Activated naive CD4-positive, alpha-beta T cell treated with anti-CD3 and anti-CD28 coated beads, Interleukin-2, amount 10 ng/mL, durations not matched to agents 5 hours and 36 hours (primary cell): ENCODE measurements around the gene HSFX2. TPM values are rescaled to one million over a fixed set of nuclear protein-coding genes. Genes with fewer than 3 reads are reported as not detected.

Experiments used
- total RNA-seq, 2 experiments: library from RNA; stranded (reverse); gene quantifications; one replicate each; pipeline ENCODE4 v1.2.3, GENCODE V29; 2021

HSFX2 gene
- under 1 TPM in 1 of 2 experiments, not detected in 1; 0.33 TPM for total RNA-seq

GRCh38 chrX:149595214-149595613, at the start of gene HSFX2:
Gene HSFX2 (minus strand): TSS chrX:149595314. CDS start chrX:149594700, 614 bp downstream.

GRCh38 chrX:149631234-149632165, 36.4 kb upstream of the HSFX2 start, which contains the start of gene TMEM185A:
Gene TMEM185A (minus strand): TSS chrX:149631792. CDS start chrX:149631580, 212 bp downstream.

GRCh38 chrX:149587359-149587758, 7.8 kb downstream of the HSFX2 start, which contains the start of gene MAGEA9B:
Gene MAGEA9B (minus strand): TSS chrX:149587459. CDS start chrX:149583179, 4,280 bp downstream.

GRCh38 chrX:149549701-149550100, 45.4 kb downstream of the HSFX2 start, which contains the start of gene HSFX3:
Gene HSFX3 (minus strand): TSS chrX:149549924. CDS start chrX:149549852, 72 bp downstream.

Other genes starting within 250 kb of the HSFX2 start
- gene IDS, start 90.0 kb downstream of the HSFX2 start, total RNA-seq = 10 to 100 TPM; 50.6 to 53.6 TPM
- 10 to 100 TPM; 23.0 to 25.2 TPM for gene EOLA1, start 54.3 kb downstream of the HSFX2 start, total RNA-seq
- not detected for gene HSFX3, start 45.4 kb downstream of the HSFX2 start, total RNA-seq
- gene MAGEA9B, start 7.9 kb downstream of the HSFX2 start, total RNA-seq = not detected
- 10 to 100 TPM; 18.0 to 20.7 TPM for gene TMEM185A, start 36.5 kb upstream of the HSFX2 start, total RNA-seq
- gene MAGEA11, start 116.7 kb upstream of the HSFX2 start, total RNA-seq = not detected
- under 1 TPM; 0.58 to 0.88 TPM for gene HSFX1, start 178.8 kb upstream of the HSFX2 start, total RNA-seq
- not detected for gene MAGEA9, start 186.6 kb upstream of the HSFX2 start, total RNA-seq